Keratinocyte (primary cell): ENCODE data around the gene CXCL8. TPM values are rescaled to one million over a fixed set of nuclear protein-coding genes. Genes with fewer than 3 reads are reported as not detected.
A peak's percentile ranks its signal among the peaks of the same experiment; 100 is the strongest.

Experiments
- DNase-seq: peaks from one replicate; pipeline ENCODE4 v3.0.0-alpha.2; 2011; ENCODE audit warnings: low read depth, missing footprints, low spot score
- FAIRE-seq: peaks from 2 replicates; lab custom pipeline; 2011; peaks lifted over from hg19 to GRCh38; lab: Jason Lieb, UNC
- H2AFZ ChIP-seq: 2 replicates; pipeline ENCODE4 v1.6.0; 2012; ENCODE audit warnings: low read length, control low read depth, inconsistent platforms; ENCODE audit not compliant: control insufficient read depth
- H3K27ac ChIP-seq: 2 replicates; pipeline ENCODE4 v1.5.1; 2011; ENCODE audit warnings: low read length; ENCODE audit not compliant: control insufficient read depth, insufficient read depth
- H3K27me3 ChIP-seq: 3 replicates; pipeline ENCODE4 v1.6.0; 2011; ENCODE audit warnings: low read length; ENCODE audit not compliant: control insufficient read depth, insufficient read depth; ENCODE audit errors: extremely low read depth
- H3K36me3 ChIP-seq, 2 experiments: 2 replicates in 1 of 2; 3 replicates in 1 of 2; pipeline ENCODE4 v1.5.1; 2011; ENCODE audit warnings: low read length in 2 of 2, mild to moderate bottlenecking in 1 of 2; ENCODE audit not compliant: control insufficient read depth in 2 of 2, insufficient read depth in 2 of 2; ENCODE audit errors: extremely low read depth in 1 of 2
- H3K4me1 ChIP-seq: 3 replicates; pipeline ENCODE4 v1.5.1; 2011; ENCODE audit warnings: low read length; ENCODE audit not compliant: control insufficient read depth, insufficient read depth; ENCODE audit errors: extremely low read depth
- H3K4me2 ChIP-seq: 3 replicates; pipeline ENCODE4 v1.6.0; 2011; ENCODE audit warnings: low read depth, low read length; ENCODE audit not compliant: control insufficient read depth, insufficient read depth; ENCODE audit errors: extremely low read depth
- H3K4me3 ChIP-seq, 3 experiments: fragments of 200-600 bp in 1 of 3; sonication (generic) in 1 of 3; 2 replicates in 2 of 3; 3 replicates in 1 of 3; pipeline ENCODE4 v1.5.1; 2011 to 2016; ENCODE audit warnings: low read length in 3 of 3, mild to moderate bottlenecking in 3 of 3, control low read depth in 2 of 3, inconsistent platforms in 1 of 3, low read depth in 1 of 3, mixed read lengths in 1 of 3, mixed run types in 1 of 3, moderate library complexity in 1 of 3; ENCODE audit not compliant: control insufficient read depth in 2 of 3, insufficient read depth in 2 of 3; ENCODE audit errors: extremely low read depth in 1 of 3
- H3K79me2 ChIP-seq: 2 replicates; pipeline ENCODE4 v1.6.0; 2012; ENCODE audit warnings: low read length; ENCODE audit not compliant: control insufficient read depth, insufficient read depth
- H3K9ac ChIP-seq: 3 replicates; pipeline ENCODE4 v1.6.0; 2011; ENCODE audit warnings: low read length; ENCODE audit not compliant: control insufficient read depth, insufficient read depth; ENCODE audit errors: extremely low read depth
- H3K9me1 ChIP-seq: 3 replicates; pipeline ENCODE4 v1.6.0; 2011; ENCODE audit warnings: low read length; ENCODE audit not compliant: control insufficient read depth, insufficient read depth; ENCODE audit errors: extremely low read depth
- H3K9me3 ChIP-seq: 2 replicates; pipeline ENCODE4 v1.5.1; 2012; ENCODE audit warnings: low read depth, low read length; ENCODE audit not compliant: control insufficient read depth
- H4K20me1 ChIP-seq: 3 replicates; pipeline ENCODE4 v1.6.0; 2011; ENCODE audit warnings: low read length; ENCODE audit not compliant: control insufficient read depth, insufficient read depth; ENCODE audit errors: extremely low read depth
- EZH2 ChIP-seq: IDR thresholded peaks from one replicate; pipeline ENCODE4 v1.6.1; 2012; ENCODE audit warnings: inconsistent platforms, mild to moderate bottlenecking, low read length, moderate library complexity
- dilution Hi-C: fragments of 300-500 bp; cut with MboI; formaldehyde crosslinking; loops from one replicate; pipeline ENCODE4 v1.7.0; 2020; ENCODE audit warnings: low sequenced_read_pairs; ENCODE audit not compliant: extremely low pct_ligation_motif_present
- polyA plus RNA-seq, 5 experiments: library from polyadenylated mRNA; depleted of rRNA in 3 of 5; stranded (reverse) in 3 of 5; stranded (forward) in 1 of 5; unstranded in 1 of 5; fragments of >200 nt; gene quantifications; 1 replicate in 1 of 5; 2 replicates in 3 of 5; 3 replicates in 1 of 5; pipeline versions ENCODE4 v1.2.1 to v1.2.3, GENCODE V29; 2011 to 2012; ENCODE audit warnings: missing spikeins in 2 of 5, low read depth in 1 of 5, low replicate concordance in 1 of 5
- TF ChIP-seq, protein P1 (sequence below), 3 experiments: IDR thresholded peaks in 1 of 3; conservative IDR thresholded peaks in 1 of 3; optimal IDR thresholded peaks in 1 of 3; 2 replicates in 2 of 3; 3 replicates in 1 of 3; pipeline versions ENCODE3 to v1.5.1; 2011; ENCODE audit warnings: low read length in 3 of 3, mild to moderate bottlenecking in 3 of 3, moderate library complexity in 2 of 3, control low read depth in 1 of 3, inconsistent platforms in 1 of 3; ENCODE audit not compliant: insufficient read depth in 2 of 3; ENCODE audit errors: extremely low read depth in 1 of 3

The CXCL8 gene
- polyA plus RNA-seq, 1 donor (not counting 4 experiments of a cell fraction or from before 2014, with no cell fraction given): 65.4 TPM

DNA sequence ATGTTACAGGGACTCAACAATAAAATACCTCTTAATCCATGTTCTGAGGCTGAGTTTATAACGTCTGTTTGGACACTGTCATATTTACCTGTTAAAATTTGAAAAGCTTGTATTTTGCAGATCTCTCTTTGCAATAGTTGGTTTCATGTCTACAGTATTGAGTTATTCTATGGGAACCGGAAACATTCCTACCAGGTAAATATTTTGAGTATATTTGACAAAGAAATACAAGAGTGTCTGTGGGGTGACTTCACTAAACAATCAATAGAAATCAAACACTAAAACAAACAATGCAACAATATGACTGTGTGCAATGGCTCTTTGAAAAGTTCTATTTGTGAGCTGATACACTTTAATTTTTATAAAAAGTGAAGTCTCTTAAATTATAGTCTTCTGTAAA lies 47.7 kb upstream of the CXCL8 start:
- Histone ChIP-seq H3K36me3 (no peaks in the 10 kb centered on the region), H3K27me3 (no peaks in the 10 kb centered on the region), H4K20me1 (no peaks in the 10 kb centered on the region), H2AFZ (no peak overlapping the region), H3K27ac (no peak overlapping the region), H3K9me3 (no peaks in the 10 kb centered on the region), H3K9me1 (no peaks in the 10 kb centered on the region), H3K4me1 (peaks cover 11% of the 10 kb centered on the region), H3K4me3 (no peak overlapping the region), H3K9ac (no peak overlapping the region), H3K4me2 (no peak overlapping the region), H3K79me2 (no peaks in the 10 kb centered on the region)
- no peak for DNase-seq
- dilution Hi-C loops: no loop called here
- TF ChIP-seq, protein P1, sequence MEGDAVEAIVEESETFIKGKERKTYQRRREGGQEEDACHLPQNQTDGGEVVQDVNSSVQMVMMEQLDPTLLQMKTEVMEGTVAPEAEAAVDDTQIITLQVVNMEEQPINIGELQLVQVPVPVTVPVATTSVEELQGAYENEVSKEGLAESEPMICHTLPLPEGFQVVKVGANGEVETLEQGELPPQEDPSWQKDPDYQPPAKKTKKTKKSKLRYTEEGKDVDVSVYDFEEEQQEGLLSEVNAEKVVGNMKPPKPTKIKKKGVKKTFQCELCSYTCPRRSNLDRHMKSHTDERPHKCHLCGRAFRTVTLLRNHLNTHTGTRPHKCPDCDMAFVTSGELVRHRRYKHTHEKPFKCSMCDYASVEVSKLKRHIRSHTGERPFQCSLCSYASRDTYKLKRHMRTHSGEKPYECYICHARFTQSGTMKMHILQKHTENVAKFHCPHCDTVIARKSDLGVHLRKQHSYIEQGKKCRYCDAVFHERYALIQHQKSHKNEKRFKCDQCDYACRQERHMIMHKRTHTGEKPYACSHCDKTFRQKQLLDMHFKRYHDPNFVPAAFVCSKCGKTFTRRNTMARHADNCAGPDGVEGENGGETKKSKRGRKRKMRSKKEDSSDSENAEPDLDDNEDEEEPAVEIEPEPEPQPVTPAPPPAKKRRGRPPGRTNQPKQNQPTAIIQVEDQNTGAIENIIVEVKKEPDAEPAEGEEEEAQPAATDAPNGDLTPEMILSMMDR (optimal IDR thresholded peaks at IDR 0.05 in 1 of 3, IDR thresholded peaks at IDR 0.05 in 1 of 3, conservative IDR thresholded peaks at IDR 0.05 in 1 of 3; ENCODE audit: extremely low read depth in 1 of 3, insufficient read depth in 2 of 3, low read length in 3 of 3): no peak
- no peak for TF ChIP-seq EZH2
- no peak for FAIRE-seq

GRCh38 chr4:73693811-73694210 lies 46.6 kb upstream of the CXCL8 start:
- Histone ChIP-seq H3K4me2 (no peak overlapping the region), H4K20me1 (no peaks in the 10 kb centered on the region), H3K4me3 (no peak overlapping the region), H3K79me2 (no peaks in the 10 kb centered on the region), H3K9ac (no peak overlapping the region), H3K9me1 (no peaks in the 10 kb centered on the region), H3K36me3 (no peaks in the 10 kb centered on the region), H3K27ac (no peak overlapping the region), H3K4me1 (peaks cover 22% of the 10 kb centered on the region), H3K27me3 (no peaks in the 10 kb centered on the region), H3K9me3 (no peaks in the 10 kb centered on the region), H2AFZ (no peak overlapping the region)
- peak; percentile 29 for FAIRE-seq
- dilution Hi-C loops: no loop called here
- DNase-seq: no peak
- TF ChIP-seq EZH2: no peak
- TF ChIP-seq, protein P1 (optimal IDR thresholded peaks at IDR 0.05 in 1 of 3, IDR thresholded peaks at IDR 0.05 in 1 of 3, conservative IDR thresholded peaks at IDR 0.05 in 1 of 3; ENCODE audit: extremely low read depth in 1 of 3, insufficient read depth in 2 of 3, low read length in 3 of 3): no peak
